ENCODE measurements around the gene UAP1. TPM values are rescaled to one million over a fixed set of nuclear protein-coding genes. Genes with fewer than 3 reads are reported as not detected.
"Not testable (repeated sequence)": the region's sequence is repeated elsewhere in the genome, so short reads cannot be mapped to it uniquely, and the experiment has no call there.

The UAP1 gene
- total RNA-seq, 1 donor from 2014 or later = 108 TPM

- no peak for ATAC-seq
- no peak for DNase-seq (ENCODE audit: low spot score)
These were observed 3.3 kb downstream of the UAP1 start for GRCh38 chr1:162564762-162565218.

GRCh38 chr1:162565460-162565859 lies 3.9 kb downstream of the UAP1 start:
- DNase-seq (ENCODE audit: low spot score) = no peak
- ATAC-seq = no peak

- peak; percentile 3 for ATAC-seq
- DNase-seq (ENCODE audit: low spot score) = no peak
These were observed 5.3 kb downstream of the UAP1 start for GRCh38 chr1:162566870-162567269.

GRCh38 chr1:162568802-162569201 lies 7.3 kb downstream of the UAP1 start:
- no peak for ATAC-seq
- DNase-seq (ENCODE audit: low spot score) = no peak

- no peak for DNase-seq (ENCODE audit: low spot score)
- peak; percentile 4 for ATAC-seq
These were observed 9.2 kb downstream of the UAP1 start for GRCh38 chr1:162570718-162571117.

GRCh38 chr1:162571121-162571520 lies 9.6 kb downstream of the UAP1 start:
- not testable (repeated sequence) for DNase-seq (ENCODE audit: low spot score); ATAC-seq

- DNase-seq (ENCODE audit: low spot score) = no peak
- no peak for ATAC-seq
These were observed 10.2 kb downstream of the UAP1 start for GRCh38 chr1:162571696-162572095.

- DNase-seq (ENCODE audit: low spot score) (no peak), ATAC-seq (no peak)
These were observed 11.6 kb downstream of the UAP1 start for GRCh38 chr1:162573136-162573535.

- ATAC-seq = no peak
- no peak for DNase-seq (ENCODE audit: low spot score)
These were observed 16.7 kb downstream of the UAP1 start for GRCh38 chr1:162578071-162578700.

GRCh38 chr1:162578936-162579335 lies 17.4 kb downstream of the UAP1 start:
- DNase-seq (ENCODE audit: low spot score) = no peak
- no peak for ATAC-seq

- no peak for DNase-seq (ENCODE audit: low spot score)
These were observed 18.8 kb downstream of the UAP1 start for GRCh38 chr1:162580308-162580707.

GRCh38 chr1:162582901-162583300 lies 21.4 kb downstream of the UAP1 start:
- ATAC-seq = peak; percentile 40

More at GRCh38 chr1:162580308-162580707, 18.8 kb downstream of the UAP1 start:
- no peak for ATAC-seq

GRCh38 chr1:162585101-162585500 lies 23.6 kb downstream of the UAP1 start:
- DNase-seq (ENCODE audit: low spot score) = not testable (repeated sequence)
- peak; percentile 19 for ATAC-seq

More at GRCh38 chr1:162582901-162583300, 21.4 kb downstream of the UAP1 start:
- DNase-seq (ENCODE audit: low spot score) = not testable (repeated sequence)

- no peak for ATAC-seq
- DNase-seq (ENCODE audit: low spot score) = no peak
These were observed 25.8 kb downstream of the UAP1 start for GRCh38 chr1:162587347-162587746.

GRCh38 chr1:162587761-162588260 lies 26.3 kb downstream of the UAP1 start:
- no peak for DNase-seq (ENCODE audit: low spot score)
- ATAC-seq = no peak

GRCh38 chr1:162590101-162590500 lies 28.6 kb downstream of the UAP1 start:
- ATAC-seq (no peak), DNase-seq (ENCODE audit: low spot score) (no peak)

- DNase-seq (ENCODE audit: low spot score) (no peak), ATAC-seq (no peak)
These were observed 29.2 kb downstream of the UAP1 start for GRCh38 chr1:162590686-162591085.

- ATAC-seq (peak; percentile 83), DNase-seq (ENCODE audit: low spot score) (no peak)
These were observed 35.1 kb downstream of the UAP1 start for GRCh38 chr1:162596514-162597170.

- DNase-seq (ENCODE audit: low spot score) (no peak), ATAC-seq (no peak)
These were observed 37.9 kb downstream of the UAP1 start for GRCh38 chr1:162599451-162599850.

- ATAC-seq; DNase-seq (ENCODE audit: low spot score): not testable (repeated sequence)
These were observed 41.6 kb downstream of the UAP1 start for GRCh38 chr1:162603117-162603516.

- no peak for ATAC-seq
- DNase-seq (ENCODE audit: low spot score) = no peak
These were observed 43.9 kb downstream of the UAP1 start for GRCh38 chr1:162605225-162605927.

GRCh38 chr1:162609306-162609705 lies 47.8 kb downstream of the UAP1 start:
- ATAC-seq (no peak), DNase-seq (ENCODE audit: low spot score) (no peak)

Measured in left lobe of liver (tissue), 2 donors.